ENCODE measurements around the gene AOAH.

The AOAH gene

GRCh38 chr7:36606153-36606975 lies 117.9 kb downstream of the AOAH start:
- no peak overlapping the region for H3K27ac ChIP-seq
- no peaks in the 10 kb centered on the region for H3K9me3 ChIP-seq
- H3K27me3 ChIP-seq, result no peaks in the 10 kb centered on the region
- peaks cover 26 to 52% of the 10 kb centered on the region in 2 experiments for H3K4me1 ChIP-seq (ENCODE audit: control insufficient read depth in 1 of 2, insufficient read depth in 1 of 2, low read depth in 1 of 2, low read length in 1 of 2)
- H3K4me3 ChIP-seq (ENCODE audit: low read depth in 1 of 2, low read length in 1 of 2), result no peak overlapping the region
- TF ChIP-seq, protein P1, sequence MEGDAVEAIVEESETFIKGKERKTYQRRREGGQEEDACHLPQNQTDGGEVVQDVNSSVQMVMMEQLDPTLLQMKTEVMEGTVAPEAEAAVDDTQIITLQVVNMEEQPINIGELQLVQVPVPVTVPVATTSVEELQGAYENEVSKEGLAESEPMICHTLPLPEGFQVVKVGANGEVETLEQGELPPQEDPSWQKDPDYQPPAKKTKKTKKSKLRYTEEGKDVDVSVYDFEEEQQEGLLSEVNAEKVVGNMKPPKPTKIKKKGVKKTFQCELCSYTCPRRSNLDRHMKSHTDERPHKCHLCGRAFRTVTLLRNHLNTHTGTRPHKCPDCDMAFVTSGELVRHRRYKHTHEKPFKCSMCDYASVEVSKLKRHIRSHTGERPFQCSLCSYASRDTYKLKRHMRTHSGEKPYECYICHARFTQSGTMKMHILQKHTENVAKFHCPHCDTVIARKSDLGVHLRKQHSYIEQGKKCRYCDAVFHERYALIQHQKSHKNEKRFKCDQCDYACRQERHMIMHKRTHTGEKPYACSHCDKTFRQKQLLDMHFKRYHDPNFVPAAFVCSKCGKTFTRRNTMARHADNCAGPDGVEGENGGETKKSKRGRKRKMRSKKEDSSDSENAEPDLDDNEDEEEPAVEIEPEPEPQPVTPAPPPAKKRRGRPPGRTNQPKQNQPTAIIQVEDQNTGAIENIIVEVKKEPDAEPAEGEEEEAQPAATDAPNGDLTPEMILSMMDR (IDR thresholded peaks at IDR 0.05), result no peak
- H3K36me3 ChIP-seq, result peaks cover 45% of the 10 kb centered on the region

DNA sequence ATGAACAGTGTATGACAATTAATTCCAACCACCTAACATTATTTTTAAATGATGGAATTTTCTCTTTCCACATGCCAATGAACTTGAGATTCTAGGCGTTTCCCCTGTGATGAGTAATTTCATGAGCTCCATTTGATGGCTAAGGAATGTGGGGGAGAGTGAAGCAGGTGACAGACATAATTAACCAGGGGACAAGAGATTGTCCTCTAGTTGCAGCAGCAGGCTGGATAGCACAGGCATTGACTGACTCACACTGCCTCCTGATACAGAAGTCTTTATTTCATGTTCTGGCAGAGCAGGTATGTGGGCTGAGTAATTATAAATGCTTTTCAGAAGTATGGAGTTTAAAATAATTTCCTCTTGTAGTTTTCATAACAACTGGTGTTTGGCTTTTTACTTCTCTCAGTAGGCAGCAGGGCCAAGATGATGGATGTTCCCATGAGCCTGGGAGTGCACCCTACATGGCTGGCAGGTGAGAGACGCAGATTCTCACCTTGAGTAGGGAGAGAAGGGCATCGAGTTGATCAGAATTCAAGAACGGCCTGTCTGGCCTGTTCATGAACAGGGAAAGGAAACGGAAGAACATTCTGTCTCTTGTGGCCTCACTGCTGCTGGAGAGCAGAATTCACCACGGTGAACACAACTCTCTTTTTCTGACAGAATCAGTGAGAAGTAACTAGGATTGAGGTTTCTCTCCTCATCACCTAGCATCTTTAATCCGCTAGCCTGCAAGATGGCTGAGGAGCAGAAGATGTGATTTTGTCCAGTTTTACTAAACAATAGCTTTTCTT lies 118.8 kb downstream of the AOAH start:
- Histone ChIP-seq H3K36me3 (peaks cover 39% of the 10 kb centered on the region), H3K9me3 (no peaks in the 10 kb centered on the region), H3K4me3 (ENCODE audit: low read depth in 1 of 2, low read length in 1 of 2) (no peak overlapping the region), H3K4me1 (ENCODE audit: control insufficient read depth in 1 of 2, insufficient read depth in 1 of 2, low read depth in 1 of 2, low read length in 1 of 2) (peaks cover 33 to 52% of the 10 kb centered on the region in 2 experiments), H3K27ac (no peak overlapping the region), H3K27me3 (no peaks in the 10 kb centered on the region)
- TF ChIP-seq, protein P1 (IDR thresholded peaks at IDR 0.05), result no peak

DNA sequence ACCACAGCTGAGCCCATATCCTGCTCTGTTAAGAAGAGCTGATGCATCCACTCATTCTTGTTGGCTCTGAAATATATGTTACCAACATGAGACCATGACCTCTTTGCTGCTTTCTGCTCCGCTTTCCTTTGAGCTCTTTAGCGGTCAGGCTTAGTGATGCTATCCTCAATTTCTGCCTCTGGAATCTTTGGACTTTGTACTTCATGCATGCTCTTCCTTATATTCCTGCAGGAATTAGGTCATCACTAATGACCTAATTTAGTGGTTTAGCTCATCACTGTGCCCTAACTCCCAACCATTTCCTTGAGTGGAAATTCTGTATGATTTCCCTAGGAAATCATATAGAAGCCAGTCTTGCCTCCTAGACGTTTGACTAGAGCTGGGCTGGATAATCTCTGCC lies 119.5 kb downstream of the AOAH start:
- Histone ChIP-seq H3K27me3 (no peaks in the 10 kb centered on the region), H3K4me1 (ENCODE audit: control insufficient read depth in 1 of 2, insufficient read depth in 1 of 2, low read depth in 1 of 2, low read length in 1 of 2) (peaks cover 39 to 57% of the 10 kb centered on the region in 2 experiments)

DNA sequence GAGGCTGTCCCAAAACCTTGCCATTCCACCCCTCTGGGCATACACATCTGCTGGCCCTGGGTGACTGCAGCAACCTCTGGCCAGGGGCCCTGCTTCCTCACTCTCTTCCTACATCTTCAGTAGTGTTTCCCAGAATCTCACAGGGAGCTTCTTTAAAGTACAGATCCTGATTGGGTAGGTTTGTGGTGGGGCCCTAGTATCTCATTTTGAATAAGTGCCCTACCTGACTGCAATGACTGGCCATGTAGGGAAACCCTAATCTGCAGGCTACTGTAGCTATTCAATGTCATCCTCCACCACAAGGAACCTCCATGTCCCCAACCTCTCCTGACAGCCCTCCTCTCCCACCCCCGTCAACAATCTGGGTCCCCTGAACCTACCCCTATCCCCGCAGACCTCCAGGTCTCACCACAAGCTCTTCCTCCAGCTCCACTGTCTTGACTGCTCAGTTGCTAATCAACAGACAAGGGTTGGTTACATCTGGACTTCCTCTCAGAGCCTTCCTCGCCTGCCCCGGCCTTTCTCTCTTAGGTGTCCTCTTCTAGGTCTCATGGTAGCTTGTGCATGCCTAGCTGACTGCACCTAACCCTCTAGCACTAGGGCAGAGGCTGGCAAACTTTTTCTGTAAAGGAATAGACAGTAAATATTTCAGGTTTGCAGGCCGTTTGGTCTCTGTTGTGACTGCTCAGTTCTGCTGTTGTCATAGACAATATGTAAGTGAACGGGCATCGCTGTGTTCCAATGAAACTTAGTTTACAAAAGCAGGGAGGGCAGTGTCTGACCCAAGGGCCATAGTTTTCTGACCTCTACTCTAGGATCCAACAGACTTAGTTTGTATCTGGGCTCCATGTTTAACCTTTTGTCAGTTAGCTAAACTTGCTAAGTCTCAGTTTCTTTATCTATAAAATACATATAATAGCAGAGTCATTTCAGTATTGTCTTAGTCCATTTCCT lies 121.1 kb downstream of the AOAH start:
- TF ChIP-seq, protein P1 (IDR thresholded peaks at IDR 0.05), result no peak
- H3K27me3 ChIP-seq, result no peaks in the 10 kb centered on the region
- peak overlapping the region; percentile 92 for H3K27ac ChIP-seq
- H3K4me1 ChIP-seq (ENCODE audit: control insufficient read depth in 1 of 2, insufficient read depth in 1 of 2, low read depth in 1 of 2, low read length in 1 of 2), result peaks cover 55 to 73% of the 10 kb centered on the region in 2 experiments
- H3K36me3 ChIP-seq, result peaks cover 31% of the 10 kb centered on the region
- peak overlapping the region; percentile 34 to 47 for H3K4me3 ChIP-seq (ENCODE audit: low read depth in 1 of 2, low read length in 1 of 2)
- no peaks in the 10 kb centered on the region for H3K9me3 ChIP-seq

More for the DNA sequence above, 119.5 kb downstream of the AOAH start:
- Histone ChIP-seq H3K9me3 (no peaks in the 10 kb centered on the region), H3K4me3 (ENCODE audit: low read depth in 1 of 2, low read length in 1 of 2) (no peak overlapping the region), H3K36me3 (peaks cover 39% of the 10 kb centered on the region), H3K27ac (no peak overlapping the region)
- TF ChIP-seq, protein P1 (IDR thresholded peaks at IDR 0.05), result no peak

DNA sequence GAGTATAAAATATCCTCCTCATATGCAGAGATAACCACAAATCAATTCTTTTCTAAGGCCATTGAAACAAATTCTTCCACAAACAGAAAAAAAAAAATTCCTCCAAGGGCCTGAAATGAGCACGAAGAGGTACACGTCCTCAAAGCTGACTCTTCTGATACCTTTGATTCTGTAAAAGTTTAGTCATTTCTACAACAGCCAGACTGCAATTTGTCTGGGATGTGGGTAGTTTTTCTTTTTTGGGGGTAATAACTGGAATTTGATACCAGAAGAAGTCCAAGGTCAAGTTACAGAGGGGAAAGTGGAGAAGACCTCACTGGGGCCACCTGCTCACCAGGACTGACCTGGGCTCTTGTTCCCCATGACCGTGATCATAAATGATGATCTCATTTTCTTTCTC lies 121.8 kb downstream of the AOAH start:
- peak overlapping the region; percentile 92 for H3K27ac ChIP-seq

More for the DNA sequence above, 121.8 kb downstream of the AOAH start:
- no peaks in the 10 kb centered on the region for H3K9me3 ChIP-seq
- H3K27me3 ChIP-seq, result no peaks in the 10 kb centered on the region
- TF ChIP-seq, protein P1 (IDR thresholded peaks at IDR 0.05), result no peak
- H3K36me3 ChIP-seq, result peaks cover 24% of the 10 kb centered on the region
- peaks cover 62 to 75% of the 10 kb centered on the region in 2 experiments for H3K4me1 ChIP-seq (ENCODE audit: control insufficient read depth in 1 of 2, insufficient read depth in 1 of 2, low read depth in 1 of 2, low read length in 1 of 2)
- peak overlapping the region; percentile 34 to 47 for H3K4me3 ChIP-seq (ENCODE audit: low read depth in 1 of 2, low read length in 1 of 2)
